ENCODE results near the gene CLDN24.

DNA sequence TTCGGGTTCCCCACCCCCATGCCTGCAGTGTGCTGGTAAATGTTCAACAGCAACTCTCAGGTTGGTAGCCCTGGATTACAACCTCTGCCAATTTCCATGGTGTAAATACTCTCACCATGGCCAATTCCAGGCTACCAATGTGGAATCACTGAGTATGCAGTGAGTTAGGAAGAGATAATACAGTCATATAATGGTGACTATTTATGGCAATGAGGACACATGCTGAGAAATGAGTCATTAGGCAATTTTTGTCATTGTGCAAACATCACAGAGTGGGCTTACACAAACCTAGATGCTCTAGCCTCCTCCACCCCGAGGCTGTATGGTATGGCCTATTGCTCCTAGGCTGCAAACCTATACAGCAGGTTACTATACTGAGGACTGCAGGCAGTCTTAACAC, 4.6 kb upstream of the CLDN24 start:
- TF ChIP-seq, protein P1, sequence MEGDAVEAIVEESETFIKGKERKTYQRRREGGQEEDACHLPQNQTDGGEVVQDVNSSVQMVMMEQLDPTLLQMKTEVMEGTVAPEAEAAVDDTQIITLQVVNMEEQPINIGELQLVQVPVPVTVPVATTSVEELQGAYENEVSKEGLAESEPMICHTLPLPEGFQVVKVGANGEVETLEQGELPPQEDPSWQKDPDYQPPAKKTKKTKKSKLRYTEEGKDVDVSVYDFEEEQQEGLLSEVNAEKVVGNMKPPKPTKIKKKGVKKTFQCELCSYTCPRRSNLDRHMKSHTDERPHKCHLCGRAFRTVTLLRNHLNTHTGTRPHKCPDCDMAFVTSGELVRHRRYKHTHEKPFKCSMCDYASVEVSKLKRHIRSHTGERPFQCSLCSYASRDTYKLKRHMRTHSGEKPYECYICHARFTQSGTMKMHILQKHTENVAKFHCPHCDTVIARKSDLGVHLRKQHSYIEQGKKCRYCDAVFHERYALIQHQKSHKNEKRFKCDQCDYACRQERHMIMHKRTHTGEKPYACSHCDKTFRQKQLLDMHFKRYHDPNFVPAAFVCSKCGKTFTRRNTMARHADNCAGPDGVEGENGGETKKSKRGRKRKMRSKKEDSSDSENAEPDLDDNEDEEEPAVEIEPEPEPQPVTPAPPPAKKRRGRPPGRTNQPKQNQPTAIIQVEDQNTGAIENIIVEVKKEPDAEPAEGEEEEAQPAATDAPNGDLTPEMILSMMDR (IDR thresholded peaks at IDR 0.05; ENCODE audit: poor library complexity), result no peak
- no peak for TF ChIP-seq EZH2 (IDR thresholded peaks at IDR 0.05; ENCODE audit: borderline replicate concordance)
